Measurements from ENCODE around the gene FSTL3.

GRCh38 chr19:723247-723646 lies 47.1 kb downstream of the FSTL3 start:
- no peak for TF ChIP-seq CTCF (IDR thresholded peaks at IDR 0.05)
- TF ChIP-seq POLR2A (IDR thresholded peaks at IDR 0.05): no peak
